Adrenal gland (tissue), 5 donors: ENCODE results near the gene ORM2.

Experiments used
- CTCF ChIP-seq, 6 experiments: fragments of 450-650 bp in 4 of 6; fragments of 200-600 bp in 2 of 6; sonication (generic) in 1 of 6; IDR thresholded peaks; 1 replicate in 5 of 6; 2 replicates in 1 of 6; pipeline versions ENCODE4 v1.5.1 to v1.8.0; 2016 to 2021; ENCODE audit warnings: antibody characterized with exemption in 6 of 6, mild to moderate bottlenecking in 2 of 6, moderate library complexity in 1 of 6
- POLR2A ChIP-seq, 2 donors: fragments of 450-650 bp; IDR thresholded peaks; one replicate each; pipeline ENCODE4 v1.6.1; 2017; ENCODE audit warnings: antibody characterized with exemption in 2 of 2, mild to moderate bottlenecking in 2 of 2, moderate library complexity in 1 of 2
- donor health status: DM: no; HTN: no; CAD: no.

- TF ChIP-seq CTCF (IDR thresholded peaks at IDR 0.05) (no peak), POLR2A (IDR thresholded peaks at IDR 0.05) (no peak)
These were observed 26.2 kb downstream of the ORM2 start for GRCh38 chr9:114355821-114356220.
